Activated CD4-positive, alpha-beta T cell treated with anti-CD3 and anti-CD28 coated beads, Interleukin-2, amount 50 U/mL, for 4 hours (primary cell): Measurements from ENCODE around the gene GUK1.
A peak's percentile ranks its signal among the peaks of the same experiment; 100 is the strongest.

ENCODE experiments used
- DNase-seq, 2 experiments: peaks; one replicate each; pipeline ENCODE4 v3.0.0-alpha.2; 2020

GUK1 gene

GRCh38 chr1:228151180-228151925 lies 11.3 kb downstream of the GUK1 start:
- DNase-seq: no peak

- no peak for DNase-seq
These were observed 12.2 kb downstream of the GUK1 start for GRCh38 chr1:228152097-228152917.

GRCh38 chr1:228152918-228153258 lies 12.8 kb downstream of the GUK1 start:
- no peak for DNase-seq

GRCh38 chr1:228154021-228154669 lies 14.1 kb downstream of the GUK1 start:
- DNase-seq: no peak

- peak; percentile 29 to 44 for DNase-seq
These were observed 14.8 kb downstream of the GUK1 start for GRCh38 chr1:228154670-228155571.

- no peak for DNase-seq
These were observed 15.8 kb downstream of the GUK1 start for GRCh38 chr1:228155596-228156514.

GRCh38 chr1:228156515-228156881 lies 16.4 kb downstream of the GUK1 start:
- DNase-seq: no peak

GRCh38 chr1:228156941-228157728 lies 17.1 kb downstream of the GUK1 start:
- DNase-seq: no peak

GRCh38 chr1:228157729-228158126 lies 17.6 kb downstream of the GUK1 start:
- no peak for DNase-seq

GRCh38 chr1:228158151-228159007 lies 18.3 kb downstream of the GUK1 start:
- no peak for DNase-seq

- DNase-seq: no peak
These were observed 19.1 kb downstream of the GUK1 start for GRCh38 chr1:228159008-228159665.

GRCh38 chr1:228160201-228160761 lies 20.2 kb downstream of the GUK1 start:
- DNase-seq: no peak

- no peak for DNase-seq
These were observed 21.3 kb downstream of the GUK1 start for GRCh38 chr1:228161362-228161761.

- DNase-seq: no peak
These were observed 21.8 kb downstream of the GUK1 start for GRCh38 chr1:228161866-228162265.

- no peak for DNase-seq
These were observed 22.4 kb downstream of the GUK1 start for GRCh38 chr1:228162286-228163006.

- no peak for DNase-seq
These were observed 23.1 kb downstream of the GUK1 start for GRCh38 chr1:228163007-228163753.

GRCh38 chr1:228163776-228164519 lies 23.9 kb downstream of the GUK1 start:
- no peak for DNase-seq
